ENCODE results near the gene CALN1.

The CALN1 gene

GRCh38 chr7:72053292-72053691, 358.8 kb downstream of the CALN1 start (continued):
- TF ChIP-seq PRDM10 (tag by site-specific recombination; IDR thresholded peaks at IDR 0.05): no peak
- no peak for TF ChIP-seq TRIM28 (IDR thresholded peaks at IDR 0.05; ENCODE audit: borderline replicate concordance, low read length)
- no peak for TF ChIP-seq ZNF146 (tag by site-specific recombination; IDR thresholded peaks at IDR 0.05)
- no peak for TF ChIP-seq ZNF514 (tag by site-specific recombination; IDR thresholded peaks at IDR 0.05)
- TF ChIP-seq ZNF10 (tag by site-specific recombination; IDR thresholded peaks at IDR 0.05): no peak
- no peak for TF ChIP-seq ZNF433 (tag by site-specific recombination; IDR thresholded peaks at IDR 0.05; ENCODE audit: low read depth)
- no peak for TF ChIP-seq ZSCAN16 (tag by site-specific recombination; IDR thresholded peaks at IDR 0.05)
- no peak for TF ChIP-seq ZNF544 (tag by site-specific recombination; IDR thresholded peaks at IDR 0.05)

DNA sequence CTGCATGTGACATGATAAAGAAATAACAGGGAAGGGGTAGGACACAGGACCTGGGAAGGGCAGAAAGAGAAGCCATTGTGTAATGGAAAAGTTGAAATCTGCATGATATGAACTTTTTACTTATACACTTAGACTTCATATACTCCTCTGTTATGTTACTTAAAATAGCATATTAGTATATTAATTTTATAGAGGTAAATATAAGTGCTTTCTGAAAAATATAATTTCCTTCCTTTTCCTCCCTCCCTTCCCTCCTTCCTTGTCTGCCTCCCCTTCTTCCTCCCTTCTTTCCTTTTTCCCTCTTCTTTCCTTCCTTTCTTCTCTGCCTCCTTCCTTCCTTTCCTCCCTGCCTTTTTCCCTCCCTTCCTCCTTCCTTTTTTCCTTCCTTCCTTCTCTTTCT, 363.7 kb downstream of the CALN1 start:
- no peak overlapping the region for H3K4me3 ChIP-seq (ENCODE audit: low read depth, low read length)
- H3K9me3 ChIP-seq (ENCODE audit: control insufficient read depth, insufficient read depth, low read depth, low read length): no peaks in the 10 kb centered on the region
- no peak for TF ChIP-seq ZBTB8A (tag by site-specific recombination; IDR thresholded peaks at IDR 0.05)
- no peak for TF ChIP-seq ZNF302 (tag by site-specific recombination; IDR thresholded peaks at IDR 0.05; ENCODE audit: low read depth)
- no peak for TF ChIP-seq ZNF416 (tag by site-specific recombination; IDR thresholded peaks at IDR 0.05)
- TF ChIP-seq ZNF266 (tag by site-specific recombination; IDR thresholded peaks at IDR 0.05; ENCODE audit: low read depth): no peak
- TF ChIP-seq ZNF404 (tag by site-specific recombination; IDR thresholded peaks at IDR 0.05): no peak
- no peak for TF ChIP-seq ZNF521 (tag by site-specific recombination; IDR thresholded peaks at IDR 0.05)
- TF ChIP-seq ZNF677 (tag by site-specific recombination; IDR thresholded peaks at IDR 0.05): no peak
- no peak for TF ChIP-seq KLF7 (tag by site-specific recombination; IDR thresholded peaks at IDR 0.05; ENCODE audit: borderline replicate concordance)
- TF ChIP-seq ZNF623 (tag by site-specific recombination; IDR thresholded peaks at IDR 0.05): no peak
- no peak for TF ChIP-seq ZNF248 (tag by site-specific recombination; IDR thresholded peaks at IDR 0.05)
- no peak for TF ChIP-seq ZBTB17 (tag by site-specific recombination; IDR thresholded peaks at IDR 0.05)
- TF ChIP-seq, protein P1, sequence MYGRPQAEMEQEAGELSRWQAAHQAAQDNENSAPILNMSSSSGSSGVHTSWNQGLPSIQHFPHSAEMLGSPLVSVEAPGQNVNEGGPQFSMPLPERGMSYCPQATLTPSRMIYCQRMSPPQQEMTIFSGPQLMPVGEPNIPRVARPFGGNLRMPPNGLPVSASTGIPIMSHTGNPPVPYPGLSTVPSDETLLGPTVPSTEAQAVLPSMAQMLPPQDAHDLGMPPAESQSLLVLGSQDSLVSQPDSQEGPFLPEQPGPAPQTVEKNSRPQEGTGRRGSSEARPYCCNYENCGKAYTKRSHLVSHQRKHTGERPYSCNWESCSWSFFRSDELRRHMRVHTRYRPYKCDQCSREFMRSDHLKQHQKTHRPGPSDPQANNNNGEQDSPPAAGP (tag by site-specific recombination; IDR thresholded peaks at IDR 0.05): no peak
- no peak for TF ChIP-seq ZNF426 (tag by site-specific recombination; IDR thresholded peaks at IDR 0.05)
- no peak for TF ChIP-seq KLF10 (tag by site-specific recombination; IDR thresholded peaks at IDR 0.05)
- no peaks in the 10 kb centered on the region for H3K36me3 ChIP-seq (ENCODE audit: control insufficient read depth in 2 of 2, insufficient read depth in 1 of 2, low read length in 2 of 2)
- ChIA-PET CTCF (no interaction called here), POLR2A (interaction anchor here (0.6 kb wide), 1 partner anchor 40 kb away, joined by 5 read pairs; no protein-coding TSS in a partner anchor)
- no peaks in the 10 kb centered on the region for H3K4me1 ChIP-seq (ENCODE audit: control insufficient read depth, insufficient read depth, low read length)
- H3K27ac ChIP-seq (ENCODE audit: extremely low read depth, low read depth, low read length): no peak overlapping the region

DNA sequence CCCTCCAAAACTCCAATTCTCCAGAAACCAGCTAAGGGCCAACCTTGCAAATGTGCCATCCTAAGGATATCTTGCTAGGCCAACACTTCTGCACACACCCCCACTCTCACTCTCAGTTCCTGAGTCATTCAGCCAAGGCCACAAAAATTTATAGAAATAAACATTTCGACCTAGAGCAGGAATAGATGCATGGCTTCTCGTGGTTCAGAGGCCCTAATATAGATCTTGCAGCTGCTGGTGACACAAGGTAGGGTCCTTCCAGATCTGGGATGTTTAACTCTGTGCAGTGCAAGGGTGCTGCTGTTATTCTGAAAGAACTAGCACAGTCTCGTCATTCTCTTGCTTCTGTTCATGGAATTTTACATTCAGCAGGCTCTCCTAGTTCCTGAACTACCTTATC, 369.3 kb downstream of the CALN1 start:
- H3K27ac ChIP-seq (ENCODE audit: extremely low read depth, low read depth, low read length): no peak overlapping the region
- ChIA-PET CTCF (no interaction called here), POLR2A (no interaction called here)
- H3K9me3 ChIP-seq (ENCODE audit: control insufficient read depth, insufficient read depth, low read depth, low read length): no peaks in the 10 kb centered on the region
- H3K4me3 ChIP-seq (ENCODE audit: low read depth, low read length): no peak overlapping the region
- no peaks in the 10 kb centered on the region for H3K36me3 ChIP-seq (ENCODE audit: control insufficient read depth in 2 of 2, insufficient read depth in 1 of 2, low read length in 2 of 2)
- H3K4me1 ChIP-seq (ENCODE audit: control insufficient read depth, insufficient read depth, low read length): no peaks in the 10 kb centered on the region
- TF ChIP-seq IKZF3 (tag by site-specific recombination; IDR thresholded peaks at IDR 0.05): no peak
- no peak for TF ChIP-seq ZNF701 (tag by site-specific recombination; IDR thresholded peaks at IDR 0.05)
- TF ChIP-seq ZFP3 (tag by site-specific recombination; IDR thresholded peaks at IDR 0.05; ENCODE audit: low read depth): no peak
- TF ChIP-seq HOXD13 (CRISPR knock-in tag; IDR thresholded peaks at IDR 0.05; ENCODE audit: borderline replicate concordance): no peak
- TF ChIP-seq REST (tag by site-specific recombination; IDR thresholded peaks at IDR 0.05): no peak
- TF ChIP-seq ZNF792 (tag by site-specific recombination; IDR thresholded peaks at IDR 0.05): no peak
- no peak for TF ChIP-seq ZNF660 (tag by site-specific recombination; IDR thresholded peaks at IDR 0.05)
